GM12878 (cell line): ENCODE data around the gene PPP1R13L. TPM values are rescaled to one million over a fixed set of nuclear protein-coding genes. Genes with fewer than 3 reads are reported as not detected.

Source experiments
- ATAC-seq: fragments of 200-7000 bp; cut with Tn5 transposase; 3 replicates; pipeline ENCODE4 v1.9.1; 2020; ENCODE audit warnings: mild to moderate bottlenecking, moderate library complexity
- BruUV-seq: library from RNA; stranded (reverse); fragments of 400-500 nt; replicated peaks from 2 replicates; lab custom pipeline; 2021; lab: Mats Ljungman, UMichigan
- CTCF ChIA-PET: fragments of 300-600 bp; sonication (Branson Sonifier 250); formaldehyde crosslinking; extraction: SDS; loops from one replicate; lab custom pipeline; 2021; ENCODE audit warnings: inconsistent platforms; lab: Yijun Ruan, JAX
- POLR2A ChIA-PET: fragments of 350-600 bp; formaldehyde crosslinking; extraction: SDS; loops from one replicate; lab custom pipeline; 2021; ENCODE audit warnings: inconsistent platforms; lab: Charles Lee
- RAD21 ChIA-PET: fragments of 300-600 bp; sonication (Branson Sonifier 250); formaldehyde crosslinking; loops from one replicate; lab custom pipeline; 2023; ENCODE audit warnings: antibody characterized with exemption; ENCODE audit not compliant: unreplicated experiment; lab: Charles Lee
- SMC1A ChIA-PET: fragments of 300-600 bp; sonication (Branson Sonifier 250); formaldehyde crosslinking; loops from one replicate; lab custom pipeline; 2023; ENCODE audit not compliant: unreplicated experiment, uncharacterized antibody; lab: Charles Lee
- DNase-seq: peaks from one replicate; pipeline ENCODE4 v3.0.0-alpha.2; 2011; ENCODE audit warnings: low read depth, low spot score
- FAIRE-seq: peaks from 3 replicates; lab custom pipeline; 2011; peaks lifted over from hg19 to GRCh38; lab: Jason Lieb, UNC
- H2AFZ ChIP-seq: 2 replicates; pipeline ENCODE4 v1.6.0; 2011; ENCODE audit warnings: low read depth, low read length, control low read depth; ENCODE audit not compliant: control insufficient read depth
- H3K27ac ChIP-seq: 2 replicates; pipeline ENCODE4 v1.5.1; 2011; ENCODE audit warnings: control low read depth; ENCODE audit not compliant: control insufficient read depth, insufficient read depth
- H3K27me3 ChIP-seq, 2 experiments: replicated peaks in 1 of 2; 2 replicates each; pipeline versions ENCODE4 v1.6.0 to v1.6.1; 2011; ENCODE audit warnings: low read length in 1 of 2; ENCODE audit not compliant: control insufficient read depth in 2 of 2, insufficient read depth in 2 of 2
- H3K36me3 ChIP-seq, 2 experiments: 2 replicates each; pipeline ENCODE4 v1.5.1; 2011; ENCODE audit warnings: low read length in 1 of 2; ENCODE audit not compliant: control insufficient read depth in 2 of 2, insufficient read depth in 2 of 2
- H3K4me1 ChIP-seq: 2 replicates; pipeline ENCODE4 v1.6.1; 2011; ENCODE audit warnings: mild to moderate bottlenecking, low read length, moderate library complexity, mixed read lengths; ENCODE audit not compliant: control insufficient read depth, insufficient read depth
- H3K4me2 ChIP-seq: 2 replicates; pipeline ENCODE4 v1.6.0; 2011; ENCODE audit warnings: control low read depth; ENCODE audit not compliant: control insufficient read depth, insufficient read depth
- H3K4me3 ChIP-seq: fragments of 200-600 bp; sonication (generic); 2 replicates; pipeline ENCODE4 v1.5.1; 2016
- H3K79me2 ChIP-seq: 2 replicates; pipeline ENCODE4 v1.6.0; 2011; ENCODE audit warnings: low read length; ENCODE audit not compliant: control insufficient read depth, insufficient read depth
- H3K9ac ChIP-seq: 2 replicates; pipeline ENCODE4 v1.8.0; 2011; ENCODE audit warnings: low read length, control low read depth, mixed read lengths; ENCODE audit not compliant: control insufficient read depth, insufficient read depth
- H3K9me3 ChIP-seq: replicated peaks from 3 replicates; pipeline ENCODE4 v1.5.1; 2011; ENCODE audit warnings: mild to moderate bottlenecking, low read length; ENCODE audit not compliant: control insufficient read depth, insufficient read depth
- H4K20me1 ChIP-seq: 2 replicates; pipeline ENCODE4 v1.6.0; 2011; ENCODE audit not compliant: control insufficient read depth, insufficient read depth
- BACH1 ChIP-seq: fragments of 450-650 bp; IDR thresholded peaks from 2 replicates; pipeline ENCODE4 v1.6.1; 2017; ENCODE audit warnings: mild to moderate bottlenecking, borderline replicate concordance
- BMI1 ChIP-seq: fragments of 450-650 bp; IDR thresholded peaks from 2 replicates; pipeline ENCODE4 v1.6.1; 2016; ENCODE audit warnings: mild to moderate bottlenecking, moderate library complexity, borderline replicate concordance
- IRF5 ChIP-seq: fragments of 450-650 bp; IDR thresholded peaks from 2 replicates; pipeline ENCODE4 v1.6.1; 2017; ENCODE audit warnings: borderline replicate concordance
- KAT2A ChIP-seq: conservative IDR thresholded peaks from 2 replicates; pipeline ENCODE4 v1.6.1; 2011; ENCODE audit warnings: low read depth, low read length; ENCODE audit not compliant: control insufficient read depth
- MEF2A ChIP-seq: IDR thresholded peaks from 2 replicates; pipeline ENCODE4 v1.6.1; 2011; ENCODE audit warnings: low read depth, mild to moderate bottlenecking, low read length, moderate library complexity; ENCODE audit not compliant: insufficient read depth
- MEF2B ChIP-seq: fragments of 450-650 bp; IDR thresholded peaks from 2 replicates; pipeline ENCODE4 v1.6.1; 2018; ENCODE audit warnings: mild to moderate bottlenecking, moderate library complexity; ENCODE audit not compliant: partially characterized antibody, poor library complexity, severe bottlenecking
- NBN ChIP-seq: fragments of 450-650 bp; IDR thresholded peaks from 2 replicates; pipeline ENCODE4 v1.6.1; 2016
- NFXL1 ChIP-seq: fragments of 450-650 bp; IDR thresholded peaks from 2 replicates; pipeline ENCODE4 v1.6.1; 2017; ENCODE audit warnings: antibody characterized with exemption, mild to moderate bottlenecking, borderline replicate concordance
- NFYB ChIP-seq: IDR thresholded peaks from 2 replicates; pipeline ENCODE4 v1.6.1; 2011; ENCODE audit warnings: low read depth, mild to moderate bottlenecking, low read length, improper control_type of control experiment, moderate library complexity; ENCODE audit not compliant: insufficient read depth
- NR2F1 ChIP-seq: fragments of 450-650 bp; conservative IDR thresholded peaks from 2 replicates; pipeline ENCODE4 v1.6.1; 2017; ENCODE audit warnings: mild to moderate bottlenecking
- SMAD1 ChIP-seq: fragments of 450-650 bp; IDR thresholded peaks from 2 replicates; pipeline ENCODE4 v1.6.1; 2018; ENCODE audit warnings: mild to moderate bottlenecking, low read depth; ENCODE audit not compliant: partially characterized antibody
- SREBF2 ChIP-seq: IDR thresholded peaks from 2 replicates; pipeline ENCODE4 v1.6.1; 2012; ENCODE audit warnings: mild to moderate bottlenecking, low read length
- TCF3 ChIP-seq: IDR thresholded peaks from 2 replicates; pipeline ENCODE4 v1.6.1; 2012; ENCODE audit warnings: low read depth, mild to moderate bottlenecking, low read length, borderline replicate concordance; ENCODE audit not compliant: insufficient read depth
- ZZZ3 ChIP-seq: IDR thresholded peaks from 2 replicates; pipeline ENCODE4 v1.6.1; 2011; ENCODE audit warnings: low read depth; ENCODE audit not compliant: control insufficient read depth, insufficient read length
- WGBS: methylation state at CpG from one replicate; pipeline ENCODE4 v1.1.6; 2016; ENCODE audit warnings: low lambda C conversion rate; ENCODE audit not compliant: insufficient replicate concordance, insufficient coverage; ENCODE audit errors: missing lambda C conversion rate; 5-methylcytosine and 5-hydroxymethylcytosine counted together
- in situ Hi-C: fragments of 300-500 bp; cut with MboI; formaldehyde crosslinking; loops from 9 replicates; pipeline ENCODE4 v1.14.3; 2018; ENCODE audit warnings: mixed read lengths
- intact Hi-C: fragments of 100-400 bp; cut with micrococcal nuclease; formaldehyde crosslinking; loops from one replicate; pipeline ENCODE4 v1.14.2; 2022; ENCODE audit not compliant: unreplicated experiment
- polyA plus RNA-seq, 11 experiments: library from polyadenylated mRNA; depleted of rRNA in 4 of 11; unstranded in 6 of 11; stranded (reverse) in 5 of 11; fragments of >200 nt; fragmentation: Nextera tagmentation in 4 of 11; fragmentation: Illumina TruSeq in 1 of 11; extraction: Ambion mirVana in 4 of 11; extraction: Trizol in 1 of 11; gene quantifications; 1 replicate in 1 of 11; 2 replicates in 10 of 11; pipeline versions ENCODE4 v1.2.1 to v1.2.3, GENCODE V29; 2011 to 2016; ENCODE audit warnings: inconsistent platforms in 2 of 11, missing spikeins in 2 of 11, low read depth in 1 of 11
- total RNA-seq, 4 experiments: library from RNA; depleted of rRNA in 3 of 4; stranded (reverse); fragments of >200 nt in 3 of 4; fragmentation: Illumina TruSeq in 1 of 4; extraction: Trizol in 1 of 4; gene quantifications; 2 replicates each; pipeline versions ENCODE4 v1.2.1 to v1.2.3, GENCODE V29; 2013 to 2021
- TF ChIP-seq, protein P1 (sequence below): fragments of 450-650 bp; IDR thresholded peaks from 2 replicates; pipeline ENCODE4 v1.6.1; 2017; ENCODE audit warnings: mild to moderate bottlenecking, moderate library complexity

The PPP1R13L gene
- total and polyA plus RNA-seq, 10 of the 15 experiments (the other 5 are each of a cell fraction or from before 2014, with no cell fraction given) = 0.40 to 10.0 (median 2.5) TPM

DNA sequence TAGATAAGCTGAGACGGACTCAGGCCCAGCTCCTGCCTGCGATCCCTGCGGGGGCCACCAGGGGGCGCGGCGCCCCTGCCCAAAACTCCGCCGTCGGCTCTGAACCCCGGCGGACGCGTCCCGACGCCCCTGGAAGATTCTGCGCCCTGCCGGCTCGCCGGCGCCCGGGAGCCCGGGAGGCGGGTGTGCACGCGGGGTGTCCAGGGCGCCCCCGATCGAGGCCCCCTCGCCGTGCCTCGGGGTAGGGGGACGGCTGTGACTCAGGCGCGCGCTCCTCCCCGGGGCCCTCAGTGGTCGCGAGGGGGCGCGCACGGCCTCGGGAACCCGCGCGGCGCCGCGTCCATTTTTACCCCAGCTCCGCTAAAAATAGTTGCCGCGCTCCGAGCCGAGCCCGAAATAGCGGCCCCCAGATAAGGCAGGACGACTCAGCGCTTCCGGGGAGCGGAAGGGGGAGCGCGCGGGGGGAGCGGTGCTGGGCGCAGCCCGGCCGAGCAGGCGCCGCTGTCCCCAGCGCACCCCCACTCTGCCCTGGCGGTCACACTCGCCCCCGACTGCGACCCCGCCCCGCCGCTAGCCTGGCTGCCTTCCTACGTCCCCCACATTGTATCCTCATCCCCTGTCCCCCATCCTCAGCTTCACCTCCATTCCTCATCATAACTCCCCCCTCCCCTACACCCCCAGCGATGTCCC is 34.8 kb upstream of the PPP1R13L start:
- intact Hi-C loops (loop anchor here (1.0 to 5.0 kb wide), 4 partner anchors 11 to 203 kb away; partner anchors contain the start of gene OPA3), in situ Hi-C loops (loop anchor here (5.0 kb wide), 1 partner anchor 38 kb away; no protein-coding TSS in a partner anchor)
- Histone ChIP-seq H3K4me2 (peak overlapping the region; percentile 76), H4K20me1 (no peaks in the 10 kb centered on the region), H3K9me3 (no peaks in the 10 kb centered on the region), H2AFZ (peak overlapping the region; percentile 75), H3K4me3 (peak overlapping the region; percentile 57), H3K9ac (peak overlapping the region; percentile 73), H3K79me2 (no peaks in the 10 kb centered on the region), H3K36me3 (no peaks in the 10 kb centered on the region), H3K27me3 (no peaks in the 10 kb centered on the region), H3K4me1 (peaks cover 18% of the 10 kb centered on the region), H3K27ac (peak overlapping the region; percentile 82)
- DNase-seq (no peak), ATAC-seq (peak; percentile 81), FAIRE-seq (no peak)
- CTCF ChIA-PET = interaction anchor here (0.6 to 6.6 kb wide), 46 partner anchors 9 to 359 kb away, joined by 3 to 385 read pairs (median 4); partner anchors contain the start of genes ERCC1, FOSB, PPM1N and PPP1R13L
- RAD21 ChIA-PET = interaction anchor here (0.8 to 3.5 kb wide), 25 partner anchors 8 to 330 kb away, joined by 3 to 206 read pairs (median 5); partner anchors contain the start of genes FOSB, PPP1R13L, QPCTL and SIX5
- POLR2A ChIA-PET = interaction anchor here (0.6 to 2.6 kb wide), 13 partner anchors 8 to 218 kb away, joined by 3 to 30 read pairs (median 6); partner anchors contain the start of gene FOSB
- WGBS = under 1% methylated on average over 77 of the region's 78 CpGs
- SMC1A ChIA-PET = interaction anchor here (0.7 to 6.0 kb wide), 18 partner anchors 9 to 206 kb away, joined by 3 to 145 read pairs (median 6); partner anchors contain the start of gene FOSB
- BruUV-seq = no TSS peak
- no peak for TF ChIP-seq NBN
- peak; percentile 99 for TF ChIP-seq MEF2A
- peak; percentile 75; the same call in 1 of the 2 replicates for TF ChIP-seq BACH1
- no peak for TF ChIP-seq SREBF2
- TF ChIP-seq NFXL1 = 0 out of 2 replicates have a peak, but pooled peaks have one; percentile 32
- no peak for TF ChIP-seq NFYB
- TF ChIP-seq MEF2B = peak; percentile 92
- TF ChIP-seq KAT2A = no peak
- 0 out of 2 replicates have a peak, but pooled peaks have one; percentile 2 for TF ChIP-seq TCF3
- no peak for TF ChIP-seq SMAD1
- TF ChIP-seq, protein P1, sequence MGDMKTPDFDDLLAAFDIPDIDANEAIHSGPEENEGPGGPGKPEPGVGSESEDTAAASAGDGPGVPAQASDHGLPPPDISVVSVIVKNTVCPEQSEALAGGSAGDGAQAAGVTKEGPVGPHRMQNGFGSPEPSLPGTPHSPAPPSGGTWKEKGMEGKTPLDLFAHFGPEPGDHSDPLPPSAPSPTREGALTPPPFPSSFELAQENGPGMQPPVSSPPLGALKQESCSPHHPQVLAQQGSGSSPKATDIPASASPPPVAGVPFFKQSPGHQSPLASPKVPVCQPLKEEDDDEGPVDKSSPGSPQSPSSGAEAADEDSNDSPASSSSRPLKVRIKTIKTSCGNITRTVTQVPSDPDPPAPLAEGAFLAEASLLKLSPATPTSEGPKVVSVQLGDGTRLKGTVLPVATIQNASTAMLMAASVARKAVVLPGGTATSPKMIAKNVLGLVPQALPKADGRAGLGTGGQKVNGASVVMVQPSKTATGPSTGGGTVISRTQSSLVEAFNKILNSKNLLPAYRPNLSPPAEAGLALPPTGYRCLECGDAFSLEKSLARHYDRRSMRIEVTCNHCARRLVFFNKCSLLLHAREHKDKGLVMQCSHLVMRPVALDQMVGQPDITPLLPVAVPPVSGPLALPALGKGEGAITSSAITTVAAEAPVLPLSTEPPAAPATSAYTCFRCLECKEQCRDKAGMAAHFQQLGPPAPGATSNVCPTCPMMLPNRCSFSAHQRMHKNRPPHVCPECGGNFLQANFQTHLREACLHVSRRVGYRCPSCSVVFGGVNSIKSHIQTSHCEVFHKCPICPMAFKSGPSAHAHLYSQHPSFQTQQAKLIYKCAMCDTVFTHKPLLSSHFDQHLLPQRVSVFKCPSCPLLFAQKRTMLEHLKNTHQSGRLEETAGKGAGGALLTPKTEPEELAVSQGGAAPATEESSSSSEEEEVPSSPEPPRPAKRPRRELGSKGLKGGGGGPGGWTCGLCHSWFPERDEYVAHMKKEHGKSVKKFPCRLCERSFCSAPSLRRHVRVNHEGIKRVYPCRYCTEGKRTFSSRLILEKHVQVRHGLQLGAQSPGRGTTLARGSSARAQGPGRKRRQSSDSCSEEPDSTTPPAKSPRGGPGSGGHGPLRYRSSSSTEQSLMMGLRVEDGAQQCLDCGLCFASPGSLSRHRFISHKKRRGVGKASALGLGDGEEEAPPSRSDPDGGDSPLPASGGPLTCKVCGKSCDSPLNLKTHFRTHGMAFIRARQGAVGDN = peak; percentile 78; the same call in 1 of the 2 replicates
- TF ChIP-seq BMI1 = no peak
- peak; percentile 74 for TF ChIP-seq NR2F1
- no peak for TF ChIP-seq ZZZ3
- TF ChIP-seq IRF5 = no peak
